ENCODE data around the gene CHAT. TPM values are rescaled to one million over a fixed set of nuclear protein-coding genes. Genes with fewer than 3 reads are reported as not detected.
A peak's percentile ranks its signal among the peaks of the same experiment; 100 is the strongest.

CHAT gene
- total RNA-seq, 1 experiment from 2014 or later: not detected

DNA sequence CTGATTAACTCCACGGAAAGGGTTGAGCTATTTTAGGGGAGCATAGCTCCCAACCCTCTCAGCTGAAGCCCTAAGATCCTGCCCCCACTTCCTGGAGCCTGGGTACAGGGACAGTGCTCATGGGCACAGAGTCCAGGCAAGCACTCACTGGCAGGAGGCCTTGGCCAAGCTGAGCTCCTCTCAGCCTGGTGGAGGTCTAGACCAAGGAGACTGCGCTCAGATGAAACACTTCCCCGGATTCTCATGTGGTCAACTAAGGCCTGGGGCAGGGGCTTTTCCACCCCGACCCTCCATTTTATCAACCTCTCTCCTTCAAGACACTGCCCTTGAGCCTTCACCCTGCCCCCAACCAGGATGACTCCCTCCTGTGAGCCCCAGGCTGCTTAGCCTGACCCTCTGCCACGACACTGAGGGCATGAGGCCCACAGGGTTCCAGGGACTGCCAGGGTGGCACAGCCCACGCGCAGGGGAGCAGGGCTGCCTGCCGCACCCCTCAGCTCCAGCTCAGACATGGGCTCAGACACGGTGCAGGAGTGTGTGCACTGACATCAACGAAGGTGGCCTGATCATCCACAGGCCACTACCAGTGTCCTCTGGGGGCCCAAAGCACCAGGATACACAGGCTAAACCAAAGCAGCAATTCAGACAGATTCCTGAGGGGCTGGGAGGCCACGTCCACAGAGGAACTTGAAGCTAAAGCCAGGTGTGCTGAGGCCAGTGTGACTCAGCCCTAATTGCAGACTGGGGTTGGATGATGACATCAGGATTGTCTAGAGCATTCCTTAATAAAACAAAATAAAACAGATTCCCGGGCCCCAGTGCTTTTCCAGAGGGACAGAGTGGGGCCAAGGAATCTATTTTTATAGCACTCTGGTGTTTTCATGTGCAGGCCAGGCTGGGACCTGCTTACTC is 18.8 kb downstream of the CHAT start:
- ATAC-seq (peak; percentile 38), DNase-seq (ENCODE audit: low read depth, low spot score) (peak; percentile 8)
- H3K4me2 ChIP-seq (ENCODE audit: low read length): 0 out of 2 replicates have a peak overlapping the region, but pooled peaks have one; percentile 6
- H3K9me2 ChIP-seq (ENCODE audit: insufficient read depth): no peaks in the 10 kb centered on the region
- H2AFZ ChIP-seq (ENCODE audit: low read depth, low read length, poor library complexity, severe bottlenecking): no peak overlapping the region
- no peak overlapping the region for H3K27ac ChIP-seq (ENCODE audit: low read depth, low read length)
- CTCF ChIA-PET: no interaction called here
- H3K4me1 ChIP-seq (ENCODE audit: control insufficient read depth in 1 of 2, insufficient read depth in 2 of 2, low read length in 2 of 2): peaks cover 0 to 4% of the 10 kb centered on the region in 2 experiments; a peak in 1 of 4 replicates
- RAD21 ChIA-PET (ENCODE audit: low non-redundant PET in 1 of 2, low total read pairs in 2 of 2, uncharacterized antibody in 2 of 2, unreplicated experiment in 2 of 2): no interaction called here
- H3K9ac ChIP-seq (ENCODE audit: low read length): no peak overlapping the region
- no peak overlapping the region for H3K4me3 ChIP-seq (replicated peaks in 1 of 2; ENCODE audit: low read depth in 1 of 2, low read length in 2 of 2)
- no TSS peak for BruUV-seq (replicated peaks)
- POLR2A ChIA-PET: no interaction called here
- no peaks in the 10 kb centered on the region for H3K79me2 ChIP-seq (ENCODE audit: insufficient read depth, low read length)
- H4K20me1 ChIP-seq (ENCODE audit: insufficient read depth): no peaks in the 10 kb centered on the region
- H3K27me3 ChIP-seq (ENCODE audit: insufficient read depth, low read length): peaks cover 13% of the 10 kb centered on the region
- intact Hi-C loops (cut with micrococcal nuclease): no loop called here
- no peaks in the 10 kb centered on the region for H3K36me3 ChIP-seq (ENCODE audit: control insufficient read depth in 1 of 2, insufficient read depth in 2 of 2, low read length in 2 of 2)
- TF ChIP-seq RAD21 (IDR thresholded peaks at IDR 0.05; ENCODE audit: low read depth): no peak
- TF ChIP-seq EZH2 (IDR thresholded peaks at IDR 0.05): no peak
- no peak for TF ChIP-seq SIN3A (IDR thresholded peaks at IDR 0.05; ENCODE audit: low read depth)
- TF ChIP-seq ZNF274 (IDR thresholded peaks at IDR 0.05; ENCODE audit: low read depth, low read length): no peak
- TF ChIP-seq, protein P1, sequence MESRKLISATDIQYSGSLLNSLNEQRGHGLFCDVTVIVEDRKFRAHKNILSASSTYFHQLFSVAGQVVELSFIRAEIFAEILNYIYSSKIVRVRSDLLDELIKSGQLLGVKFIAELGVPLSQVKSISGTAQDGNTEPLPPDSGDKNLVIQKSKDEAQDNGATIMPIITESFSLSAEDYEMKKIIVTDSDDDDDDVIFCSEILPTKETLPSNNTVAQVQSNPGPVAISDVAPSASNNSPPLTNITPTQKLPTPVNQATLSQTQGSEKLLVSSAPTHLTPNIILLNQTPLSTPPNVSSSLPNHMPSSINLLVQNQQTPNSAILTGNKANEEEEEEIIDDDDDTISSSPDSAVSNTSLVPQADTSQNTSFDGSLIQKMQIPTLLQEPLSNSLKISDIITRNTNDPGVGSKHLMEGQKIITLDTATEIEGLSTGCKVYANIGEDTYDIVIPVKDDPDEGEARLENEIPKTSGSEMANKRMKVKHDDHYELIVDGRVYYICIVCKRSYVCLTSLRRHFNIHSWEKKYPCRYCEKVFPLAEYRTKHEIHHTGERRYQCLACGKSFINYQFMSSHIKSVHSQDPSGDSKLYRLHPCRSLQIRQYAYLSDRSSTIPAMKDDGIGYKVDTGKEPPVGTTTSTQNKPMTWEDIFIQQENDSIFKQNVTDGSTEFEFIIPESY (IDR thresholded peaks at IDR 0.05; ENCODE audit: extremely low read depth, insufficient replicate concordance, low read length): no peak
- TF ChIP-seq SRF (IDR thresholded peaks at IDR 0.05; ENCODE audit: low read depth): no peak
- TF ChIP-seq CEBPB (IDR thresholded peaks at IDR 0.05; ENCODE audit: low read depth): no peak
- no peak for TF ChIP-seq EGR1 (IDR thresholded peaks at IDR 0.05; ENCODE audit: low read depth)
- no peak for TF ChIP-seq POLR2AphosphoS5 (IDR thresholded peaks at IDR 0.05; ENCODE audit: low read depth, low read length)
- TF ChIP-seq ZFX (IDR thresholded peaks at IDR 0.05): no peak
- no peak for TF ChIP-seq CBX3 (IDR thresholded peaks at IDR 0.05; ENCODE audit: low read depth)
- TF ChIP-seq YY1 (IDR thresholded peaks at IDR 0.05; ENCODE audit: extremely low read depth, insufficient replicate concordance, low read depth, low read length): no peak
- H3K9me3 ChIP-seq (ENCODE audit: control insufficient read depth in 1 of 2, insufficient read depth in 1 of 2, low read depth in 1 of 2, low read length in 2 of 2): no peaks in the 10 kb centered on the region

All from HCT116 (cell line).